IMR-90 (cell line): ENCODE measurements around the gene FAM177B. TPM values are rescaled to one million over a fixed set of nuclear protein-coding genes. Genes with fewer than 3 reads are reported as not detected.

Experiments
- ATAC-seq: fragments of 200-7000 bp; cut with Tn5 transposase; 2 replicates; pipeline ENCODE4 v1.9.1; 2020; ENCODE audit warnings: low read depth, mild to moderate bottlenecking, moderate library complexity
- BruUV-seq: library from RNA; stranded (reverse); fragments of 400-500 nt; replicated peaks from 2 replicates; lab custom pipeline; 2021; lab: Mats Ljungman, UMichigan
- CTCF ChIA-PET: fragments of 300-600 bp; formaldehyde crosslinking; extraction: SDS; loops from one replicate; lab custom pipeline; 2021; ENCODE audit warnings: antibody characterized with exemption; lab: Yijun Ruan, JAX
- POLR2A ChIA-PET: fragments of 300-600 bp; sonication (Branson Sonifier 250); formaldehyde crosslinking; loops from one replicate; lab custom pipeline; 2022; ENCODE audit warnings: antibody characterized with exemption; ENCODE audit not compliant: unreplicated experiment; lab: Charles Lee
- DNase-seq: peaks from one replicate; pipeline ENCODE4 v3.0.0; 2013
- H2AFZ ChIP-seq: replicated peaks from 2 replicates; pipeline ENCODE3; 2013; ENCODE audit warnings: low read length, mild to moderate bottlenecking; ENCODE audit not compliant: poor library complexity
- H2AK5ac ChIP-seq: 2 replicates; pipeline ENCODE4 v1.6.1; 2013; ENCODE audit warnings: low read depth, low read length, inconsistent platforms
- H2AK9ac ChIP-seq: replicated peaks from 2 replicates; pipeline ENCODE3; 2013; ENCODE audit warnings: mild to moderate bottlenecking, low read depth, low read length, moderate library complexity; ENCODE audit not compliant: poor library complexity
- H2BK120ac ChIP-seq: 2 replicates; pipeline ENCODE4 v1.6.1; 2013; ENCODE audit warnings: low read depth, low read length, inconsistent platforms
- H2BK15ac ChIP-seq: 3 replicates; pipeline ENCODE4 v1.6.1; 2013; ENCODE audit warnings: low read depth, low read length, inconsistent platforms
- H2BK20ac ChIP-seq: 2 replicates; pipeline ENCODE4 v1.6.1; 2013; ENCODE audit warnings: low read depth, mild to moderate bottlenecking, inconsistent platforms, low read length, moderate library complexity
- H2BK5ac ChIP-seq: 2 replicates; pipeline ENCODE4 v1.6.1; 2013; ENCODE audit warnings: mild to moderate bottlenecking, low read depth, low read length, inconsistent platforms; ENCODE audit not compliant: poor library complexity, severe bottlenecking
- H3K14ac ChIP-seq: replicated peaks from 2 replicates; pipeline ENCODE4 v1.6.1; 2013; ENCODE audit warnings: low read depth, low read length, inconsistent platforms
- H3K18ac ChIP-seq: 2 replicates; pipeline ENCODE4 v1.6.1; 2013; ENCODE audit warnings: low read depth, low read length, control low read depth
- H3K23ac ChIP-seq: 2 replicates; pipeline ENCODE4 v1.6.1; 2013; ENCODE audit warnings: low read depth, low read length, inconsistent platforms
- H3K27ac ChIP-seq: 2 replicates; pipeline ENCODE4 v1.5.1; 2013; ENCODE audit warnings: mild to moderate bottlenecking, control low read depth, low read length; ENCODE audit not compliant: insufficient read depth
- H3K27me3 ChIP-seq: 2 replicates; pipeline ENCODE4 v1.6.1; 2013; ENCODE audit warnings: low read length; ENCODE audit not compliant: control insufficient read depth, insufficient read depth
- H3K36me3 ChIP-seq: 2 replicates; pipeline ENCODE4 v1.6.1; 2013; ENCODE audit warnings: low read length, mixed read lengths; ENCODE audit not compliant: control insufficient read depth, insufficient read depth
- H3K4ac ChIP-seq: 2 replicates; pipeline ENCODE4 v1.6.1; 2013; ENCODE audit warnings: low read depth, low read length, inconsistent platforms
- H3K4me1 ChIP-seq: 2 replicates; pipeline ENCODE4 v1.6.1; 2013; ENCODE audit warnings: low read length, mixed read lengths; ENCODE audit not compliant: control insufficient read depth, insufficient read depth
- H3K4me2 ChIP-seq: 2 replicates; pipeline ENCODE4 v1.6.1; 2013; ENCODE audit warnings: low read depth, mild to moderate bottlenecking, control low read depth, low read length, moderate library complexity
- H3K4me3 ChIP-seq: 2 replicates; pipeline ENCODE4 v1.5.1; 2013; ENCODE audit warnings: low read depth, mild to moderate bottlenecking, control low read depth, low read length, moderate library complexity; ENCODE audit not compliant: insufficient read depth
- H3K56ac ChIP-seq: 2 replicates; pipeline ENCODE4 v1.6.1; 2013; ENCODE audit warnings: low read length, inconsistent platforms; ENCODE audit not compliant: insufficient read depth; ENCODE audit errors: extremely low read depth
- H3K79me1 ChIP-seq, 2 experiments: 2 replicates each; pipeline ENCODE4 v1.6.1; 2013; ENCODE audit warnings: low read length in 2 of 2, inconsistent platforms in 1 of 2, low read depth in 1 of 2
- H3K9ac ChIP-seq: 2 replicates; pipeline ENCODE4 v1.6.1; 2013; ENCODE audit warnings: low read depth, low read length, control low read depth
- H3K9me1 ChIP-seq: 2 replicates; pipeline ENCODE4 v1.6.1; 2013; ENCODE audit warnings: low read length, inconsistent platforms; ENCODE audit not compliant: insufficient read depth
- H3K9me3 ChIP-seq: 2 replicates; pipeline ENCODE4 v1.6.1; 2013; ENCODE audit warnings: low read length; ENCODE audit not compliant: control insufficient read depth, insufficient read depth
- H4K20me1 ChIP-seq: 2 replicates; pipeline ENCODE4 v1.6.1; 2013; ENCODE audit warnings: low read length, inconsistent platforms; ENCODE audit not compliant: insufficient read depth
- H4K5ac ChIP-seq: 2 replicates; pipeline ENCODE4 v1.6.1; 2013; ENCODE audit warnings: mild to moderate bottlenecking, low read depth, low read length, control low read depth
- H4K8ac ChIP-seq, 2 experiments: 2 replicates each; pipeline ENCODE4 v1.6.1; 2013; ENCODE audit warnings: low read depth in 2 of 2, low read length in 2 of 2, control low read depth in 1 of 2, inconsistent platforms in 1 of 2
- H4K91ac ChIP-seq: 2 replicates; pipeline ENCODE4 v1.6.1; 2013; ENCODE audit warnings: low read depth, low read length, inconsistent platforms; ENCODE audit not compliant: insufficient read depth
- CHD1 ChIP-seq: IDR thresholded peaks from 2 replicates; pipeline ENCODE4 v1.6.1; 2012; ENCODE audit warnings: low read depth, low read length, improper control_type of control experiment
- MAZ ChIP-seq: IDR thresholded peaks from 2 replicates; pipeline ENCODE4 v1.6.1; 2012; ENCODE audit warnings: low read depth, mild to moderate bottlenecking, low read length, improper control_type of control experiment, moderate library complexity, borderline replicate concordance
- RAD21 ChIP-seq: IDR thresholded peaks from 2 replicates; pipeline ENCODE4 v1.6.1; 2012; ENCODE audit warnings: low read length, improper control_type of control experiment
- SMC3 ChIP-seq: fragments of 150-350 bp; IDR thresholded peaks from 2 replicates; pipeline ENCODE4 v1.6.1; 2016; ENCODE audit warnings: low read depth, mild to moderate bottlenecking, antibody characterized with exemption, low read length, moderate library complexity
- WGBS, 2 experiments: methylation state at CpG; one replicate each; pipeline versions ENCODE4 v1.1.5 to v1.1.7; 2013; ENCODE audit warnings: missing lambda C conversion rate in 2 of 2; ENCODE audit not compliant: insufficient read length in 1 of 2; ENCODE audit errors: extremely low coverage in 2 of 2; 5-methylcytosine and 5-hydroxymethylcytosine counted together
- dilution Hi-C: fragments of 300-500 bp; cut with HindIII; formaldehyde crosslinking; loops from one replicate; pipeline ENCODE4 v1.14.3; 2018; ENCODE audit warnings: low sequenced_read_pairs; ENCODE audit not compliant: unreplicated experiment
- in situ Hi-C: fragments of 300-500 bp; cut with MboI; formaldehyde crosslinking; loops from 3 replicates; pipeline ENCODE4 v1.14.3; 2019; ENCODE audit warnings: low sequenced_read_pairs, inconsistent platforms, mixed read lengths
- intact Hi-C: fragments of 100-400 bp; cut with micrococcal nuclease; formaldehyde crosslinking; loops from 2 replicates; pipeline ENCODE4 v1.10.0; 2022
- polyA plus RNA-seq, 3 experiments: library from polyadenylated mRNA; depleted of rRNA; stranded (reverse); fragments of >200 nt; gene quantifications; 2 replicates each; pipeline ENCODE4 v1.2.3, GENCODE V29; 2012; ENCODE audit warnings: low replicate concordance in 1 of 3
- total RNA-seq: library from RNA; depleted of rRNA; stranded (reverse); fragments of >200 nt; gene quantifications from 2 replicates; pipeline ENCODE4 v1.2.3, GENCODE V29; 2012
- TF ChIP-seq, protein P1 (sequence below): conservative IDR thresholded peaks from 2 replicates; pipeline ENCODE4 v1.5.1; 2012; ENCODE audit warnings: mild to moderate bottlenecking, low read depth, low read length, improper control_type of control experiment

FAM177B gene
- total and polyA plus RNA-seq, 2 of the 4 experiments (the other 2 are of a cell fraction), result not detected

DNA sequence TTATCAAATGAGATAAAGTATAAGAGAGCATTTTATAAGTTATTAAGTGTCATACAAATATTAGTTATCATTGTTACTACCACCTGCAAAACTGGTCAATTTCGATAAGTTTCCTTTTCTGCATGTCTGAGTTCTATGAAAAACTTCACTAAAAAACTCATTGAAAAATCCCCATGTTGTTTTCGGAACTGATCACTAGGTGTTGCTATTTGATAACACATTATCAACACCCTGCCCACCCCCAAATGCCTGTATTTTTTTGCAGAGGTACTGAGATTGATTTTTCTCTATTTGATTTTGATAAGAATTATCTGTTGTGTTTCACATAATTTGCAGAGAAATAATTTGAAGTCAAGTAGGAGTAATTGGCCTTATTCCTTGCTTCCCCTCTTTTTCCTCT lies 55.7 kb downstream of the FAM177B start:
- Histone ChIP-seq H4K5ac (no peak overlapping the region), H3K9ac (no peak overlapping the region), H2AK9ac (no peak overlapping the region), H3K4ac (no peak overlapping the region), H4K8ac (no peak overlapping the region), H2BK15ac (no peak overlapping the region), H2BK5ac (no peak overlapping the region), H3K79me1 (no peaks in the 10 kb centered on the region), H4K91ac (no peak overlapping the region), H3K9me1 (no peaks in the 10 kb centered on the region), H2AFZ (no peak overlapping the region), H2BK20ac (no peak overlapping the region), H3K14ac (no peak overlapping the region), H3K23ac (no peak overlapping the region), H3K36me3 (no peaks in the 10 kb centered on the region), H3K4me1 (no peaks in the 10 kb centered on the region), H3K18ac (no peak overlapping the region), H3K4me2 (no peak overlapping the region), H3K56ac (no peak overlapping the region), H4K20me1 (no peaks in the 10 kb centered on the region), H3K27me3 (peaks cover 6% of the 10 kb centered on the region; the same call in 1 of the 2 replicates), H3K27ac (no peak overlapping the region), H3K9me3 (no peaks in the 10 kb centered on the region), H3K4me3 (no peak overlapping the region), H2BK120ac (no peak overlapping the region), H2AK5ac (no peak overlapping the region)
- no CpG with 5 or more reads among the region's 2 CpGs for WGBS, 2 experiments
- no TSS peak for BruUV-seq
- ChIA-PET POLR2A (no interaction called here), CTCF (interaction anchor here (0.8 to 1.6 kb wide), 5 partner anchors 11 to 331 kb away, joined by 3 to 16 read pairs (median 4); no protein-coding TSS in a partner anchor)
- dilution Hi-C loops, result loop anchor here (25.0 kb wide), 1 partner anchor 295 kb away; no protein-coding TSS in a partner anchor
- intact Hi-C loops, result loop anchor here (1.0 kb wide), 3 partner anchors 289 to 331 kb away; no protein-coding TSS in a partner anchor
- ATAC-seq, result no peak
- DNase-seq, result peak; percentile 38
- TF ChIP-seq, protein P1, sequence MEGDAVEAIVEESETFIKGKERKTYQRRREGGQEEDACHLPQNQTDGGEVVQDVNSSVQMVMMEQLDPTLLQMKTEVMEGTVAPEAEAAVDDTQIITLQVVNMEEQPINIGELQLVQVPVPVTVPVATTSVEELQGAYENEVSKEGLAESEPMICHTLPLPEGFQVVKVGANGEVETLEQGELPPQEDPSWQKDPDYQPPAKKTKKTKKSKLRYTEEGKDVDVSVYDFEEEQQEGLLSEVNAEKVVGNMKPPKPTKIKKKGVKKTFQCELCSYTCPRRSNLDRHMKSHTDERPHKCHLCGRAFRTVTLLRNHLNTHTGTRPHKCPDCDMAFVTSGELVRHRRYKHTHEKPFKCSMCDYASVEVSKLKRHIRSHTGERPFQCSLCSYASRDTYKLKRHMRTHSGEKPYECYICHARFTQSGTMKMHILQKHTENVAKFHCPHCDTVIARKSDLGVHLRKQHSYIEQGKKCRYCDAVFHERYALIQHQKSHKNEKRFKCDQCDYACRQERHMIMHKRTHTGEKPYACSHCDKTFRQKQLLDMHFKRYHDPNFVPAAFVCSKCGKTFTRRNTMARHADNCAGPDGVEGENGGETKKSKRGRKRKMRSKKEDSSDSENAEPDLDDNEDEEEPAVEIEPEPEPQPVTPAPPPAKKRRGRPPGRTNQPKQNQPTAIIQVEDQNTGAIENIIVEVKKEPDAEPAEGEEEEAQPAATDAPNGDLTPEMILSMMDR, result peak; percentile 79
- TF ChIP-seq MAZ (no peak), CHD1 (no peak), SMC3 (peak; percentile 93), RAD21 (peak; percentile 90)
- in situ Hi-C loops, result loop anchor here (5.0 to 10.0 kb wide), 2 partner anchors 295 to 902 kb away; no protein-coding TSS in a partner anchor
